Right cardiac atrium (tissue), 5 donors: ENCODE results near the gene OR6S1. TPM values are rescaled to one million over a fixed set of nuclear protein-coding genes. Genes with fewer than 3 reads are reported as not detected.
"Not testable (repeated sequence)": the region's sequence is repeated elsewhere in the genome, so short reads cannot be mapped to it uniquely, and the experiment has no call there.

ENCODE experiments used
- ATAC-seq, 2 donors: fragments of 200-7000 bp; cut with Tn5 transposase; one replicate each; pipeline versions ENCODE4 v1.8.0 to v1.9.1; 2020; ENCODE audit warnings: moderate library complexity in 2 of 2, mild to moderate bottlenecking in 1 of 2
- DNase-seq, 3 donors: peaks; one replicate each; pipeline ENCODE4 v3.0.0-alpha.2; 2020
- H3K27ac ChIP-seq: one replicate; pipeline ENCODE4 v1.5.1; 2013; ENCODE audit warnings: mild to moderate bottlenecking, low read length, control low read depth, moderate library complexity
- H3K27me3 ChIP-seq: one replicate; pipeline ENCODE4 v1.6.1; 2013; ENCODE audit not compliant: control insufficient read depth, insufficient read depth
- H3K4me1 ChIP-seq: one replicate; pipeline ENCODE4 v1.6.1; 2013; ENCODE audit warnings: low read length; ENCODE audit not compliant: control insufficient read depth, insufficient read depth
- H3K4me3 ChIP-seq: one replicate; pipeline ENCODE4 v1.5.1; 2013; ENCODE audit warnings: low read length, control low read depth
- H3K9me3 ChIP-seq: one replicate; pipeline ENCODE4 v1.6.1; 2013; ENCODE audit warnings: low read length; ENCODE audit not compliant: control insufficient read depth
- WGBS: extraction: QIAGEN DNeasy Blood & Tissue Kit; methylation state at CpG from one replicate; pipeline ENCODE4 v1.1.7; 2013; 5-methylcytosine and 5-hydroxymethylcytosine counted together
- intact Hi-C, 4 donors: fragments of 100-400 bp; cut with DNase I; formaldehyde crosslinking; loops; one replicate each; pipeline versions ENCODE4 v1.11.0 to v1.14.0; 2022 to 2023
- polyA plus RNA-seq: library from polyadenylated mRNA; stranded (reverse); fragments of 200-250 nt; gene quantifications from one replicate; pipeline ENCODE4 v1.2.3, GENCODE V29; 2013
- total RNA-seq, 4 donors: library from RNA; stranded (reverse); fragmentation: NEBNext Ultra II Directional; extraction: Animal tissue kit (Norgen Biotek cat#: 25700); gene quantifications; one replicate each; pipeline ENCODE4 v1.2.1, GENCODE V29; 2021
- donor health status: healthy with polysubstance abuse.
- donor health status: DM: no; HTN: yes; CAD: no.
- donor health status: DM: no; HTN: no; CAD: no.
- donor health status: DM: no; HTN: yes; CAD: no; lungs with severe emphysema.
- donor health status: DM: yes; HTN: yes; CAD: no.

The OR6S1 gene
- total and polyA plus RNA-seq, 5 donors: not detected

GRCh38 chr14:20630340-20631022 is 11.0 kb downstream of the OR6S1 start:
- Histone ChIP-seq H3K4me3 (peak overlapping the region; percentile 52), H3K27me3 (no peaks in the 10 kb centered on the region), H3K27ac (no peak overlapping the region), H3K9me3 (no peaks in the 10 kb centered on the region), H3K4me1 (peaks cover 11% of the 10 kb centered on the region)
- DNase-seq (no peak), ATAC-seq (no peak)
- 4% methylated on average over 23 of the region's 23 CpGs for WGBS
- intact Hi-C loops: loop anchor here in 1 of 4 donors (5.0 kb wide), 1 partner anchor 52 kb away; the partner anchor contains the start of gene RNASE4

- intact Hi-C loops: no loop called here
- H3K4me1 ChIP-seq: peaks cover 11% of the 10 kb centered on the region
- H3K27me3 ChIP-seq: no peaks in the 10 kb centered on the region
- no peak overlapping the region for H3K27ac ChIP-seq
- H3K4me3 ChIP-seq: no peak overlapping the region
- DNase-seq: no peak
- no peaks in the 10 kb centered on the region for H3K9me3 ChIP-seq
- WGBS: 43% methylated on average over 10 of the region's 10 CpGs
- ATAC-seq: no peak
These were observed 13.2 kb downstream of the OR6S1 start for GRCh38 chr14:20628063-20628854.

GRCh38 chr14:20627346-20628027 is 14.0 kb downstream of the OR6S1 start:
- ATAC-seq (no peak), DNase-seq (no peak)
- H3K9me3 ChIP-seq: no peaks in the 10 kb centered on the region
- intact Hi-C loops: no loop called here
- no peaks in the 10 kb centered on the region for H3K27me3 ChIP-seq
- H3K27ac ChIP-seq: no peak overlapping the region
- H3K4me3 ChIP-seq: no peak overlapping the region
- WGBS: 63% methylated on average over 5 of the region's 5 CpGs
- peaks cover 11% of the 10 kb centered on the region for H3K4me1 ChIP-seq

- WGBS: 28% methylated on average over 12 of the region's 12 CpGs
- intact Hi-C loops: no loop called here
- Histone ChIP-seq H3K4me1 (peaks cover 6% of the 10 kb centered on the region), H3K9me3 (no peaks in the 10 kb centered on the region), H3K4me3 (no peak overlapping the region), H3K27me3 (no peaks in the 10 kb centered on the region), H3K27ac (no peak overlapping the region)
- no peak for DNase-seq
- no peak for ATAC-seq
These were observed 15.2 kb downstream of the OR6S1 start for GRCh38 chr14:20626274-20626673.

- 13% methylated on average over 22 of the region's 22 CpGs for WGBS
- intact Hi-C loops: no loop called here
- H3K9me3 ChIP-seq: no peaks in the 10 kb centered on the region
- peak; percentile 70 to 82 (median 76) for DNase-seq
- peak; percentile 76 to 77 for ATAC-seq
- H3K4me1 ChIP-seq: peaks cover 6% of the 10 kb centered on the region
- H3K27me3 ChIP-seq: no peaks in the 10 kb centered on the region
- H3K27ac ChIP-seq: no peak overlapping the region
- peak overlapping the region; percentile 41 for H3K4me3 ChIP-seq
These were observed 16.9 kb downstream of the OR6S1 start for GRCh38 chr14:20624495-20625070.

- H3K4me1 ChIP-seq: peaks cover 6% of the 10 kb centered on the region
- no peak overlapping the region for H3K4me3 ChIP-seq
- ATAC-seq (no peak), DNase-seq (no peak)
- no peaks in the 10 kb centered on the region for H3K27me3 ChIP-seq
- intact Hi-C loops: no loop called here
- H3K9me3 ChIP-seq: no peaks in the 10 kb centered on the region
- no peak overlapping the region for H3K27ac ChIP-seq
- WGBS: 57% methylated on average over 15 of the region's 15 CpGs
These were observed 17.7 kb downstream of the OR6S1 start for GRCh38 chr14:20623798-20624197.

- no peak for ATAC-seq
- 19% methylated on average over 29 of the region's 29 CpGs for WGBS
- Histone ChIP-seq H3K4me3 (no peak overlapping the region), H3K9me3 (no peaks in the 10 kb centered on the region), H3K27me3 (no peaks in the 10 kb centered on the region), H3K27ac (no peak overlapping the region), H3K4me1 (peaks cover 6% of the 10 kb centered on the region)
- intact Hi-C loops: no loop called here
- peak in 1 of 3 donors; percentile 58 for DNase-seq
These were observed 18.6 kb downstream of the OR6S1 start for GRCh38 chr14:20622816-20623291.

- Histone ChIP-seq H3K27me3 (no peaks in the 10 kb centered on the region), H3K9me3 (no peaks in the 10 kb centered on the region), H3K4me1 (no peaks in the 10 kb centered on the region), H3K4me3 (no peak overlapping the region), H3K27ac (no peak overlapping the region)
- ATAC-seq (no peak), DNase-seq (no peak)
- intact Hi-C loops: no loop called here
- 48% methylated on average over 2 of the region's 2 CpGs for WGBS
These were observed 20.6 kb downstream of the OR6S1 start for GRCh38 chr14:20620798-20621478.

- H3K27me3 ChIP-seq, H3K4me3 ChIP-seq, H3K27ac ChIP-seq, intact Hi-C loops, ATAC-seq, H3K4me1 ChIP-seq, DNase-seq, H3K9me3 ChIP-seq: not testable (repeated sequence)
- 86% methylated on average over 6 of the region's 6 CpGs for WGBS
These were observed 21.8 kb downstream of the OR6S1 start for GRCh38 chr14:20619688-20620087.

GRCh38 chr14:20618271-20618749 is 23.2 kb downstream of the OR6S1 start:
- ATAC-seq (no peak), DNase-seq (no peak)
- Histone ChIP-seq H3K27ac (no peak overlapping the region), H3K9me3 (no peaks in the 10 kb centered on the region), H3K4me3 (no peak overlapping the region), H3K27me3 (no peaks in the 10 kb centered on the region), H3K4me1 (no peaks in the 10 kb centered on the region)
- WGBS: 59% methylated on average over 4 of the region's 4 CpGs
- intact Hi-C loops: no loop called here
